Embryonic facial prominence (tissue), 1 donor: Measurements from ENCODE around the gene NEO1.

Experiments
- DNase-seq: peaks from one replicate; pipeline ENCODE4 v3.0.0-alpha.2; 2016; ENCODE audit errors: extremely low spot score

NEO1 gene, protein sequence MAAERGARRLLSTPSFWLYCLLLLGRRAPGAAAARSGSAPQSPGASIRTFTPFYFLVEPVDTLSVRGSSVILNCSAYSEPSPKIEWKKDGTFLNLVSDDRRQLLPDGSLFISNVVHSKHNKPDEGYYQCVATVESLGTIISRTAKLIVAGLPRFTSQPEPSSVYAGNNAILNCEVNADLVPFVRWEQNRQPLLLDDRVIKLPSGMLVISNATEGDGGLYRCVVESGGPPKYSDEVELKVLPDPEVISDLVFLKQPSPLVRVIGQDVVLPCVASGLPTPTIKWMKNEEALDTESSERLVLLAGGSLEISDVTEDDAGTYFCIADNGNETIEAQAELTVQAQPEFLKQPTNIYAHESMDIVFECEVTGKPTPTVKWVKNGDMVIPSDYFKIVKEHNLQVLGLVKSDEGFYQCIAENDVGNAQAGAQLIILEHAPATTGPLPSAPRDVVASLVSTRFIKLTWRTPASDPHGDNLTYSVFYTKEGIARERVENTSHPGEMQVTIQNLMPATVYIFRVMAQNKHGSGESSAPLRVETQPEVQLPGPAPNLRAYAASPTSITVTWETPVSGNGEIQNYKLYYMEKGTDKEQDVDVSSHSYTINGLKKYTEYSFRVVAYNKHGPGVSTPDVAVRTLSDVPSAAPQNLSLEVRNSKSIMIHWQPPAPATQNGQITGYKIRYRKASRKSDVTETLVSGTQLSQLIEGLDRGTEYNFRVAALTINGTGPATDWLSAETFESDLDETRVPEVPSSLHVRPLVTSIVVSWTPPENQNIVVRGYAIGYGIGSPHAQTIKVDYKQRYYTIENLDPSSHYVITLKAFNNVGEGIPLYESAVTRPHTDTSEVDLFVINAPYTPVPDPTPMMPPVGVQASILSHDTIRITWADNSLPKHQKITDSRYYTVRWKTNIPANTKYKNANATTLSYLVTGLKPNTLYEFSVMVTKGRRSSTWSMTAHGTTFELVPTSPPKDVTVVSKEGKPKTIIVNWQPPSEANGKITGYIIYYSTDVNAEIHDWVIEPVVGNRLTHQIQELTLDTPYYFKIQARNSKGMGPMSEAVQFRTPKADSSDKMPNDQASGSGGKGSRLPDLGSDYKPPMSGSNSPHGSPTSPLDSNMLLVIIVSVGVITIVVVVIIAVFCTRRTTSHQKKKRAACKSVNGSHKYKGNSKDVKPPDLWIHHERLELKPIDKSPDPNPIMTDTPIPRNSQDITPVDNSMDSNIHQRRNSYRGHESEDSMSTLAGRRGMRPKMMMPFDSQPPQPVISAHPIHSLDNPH (N-terminal part only)

DNA sequence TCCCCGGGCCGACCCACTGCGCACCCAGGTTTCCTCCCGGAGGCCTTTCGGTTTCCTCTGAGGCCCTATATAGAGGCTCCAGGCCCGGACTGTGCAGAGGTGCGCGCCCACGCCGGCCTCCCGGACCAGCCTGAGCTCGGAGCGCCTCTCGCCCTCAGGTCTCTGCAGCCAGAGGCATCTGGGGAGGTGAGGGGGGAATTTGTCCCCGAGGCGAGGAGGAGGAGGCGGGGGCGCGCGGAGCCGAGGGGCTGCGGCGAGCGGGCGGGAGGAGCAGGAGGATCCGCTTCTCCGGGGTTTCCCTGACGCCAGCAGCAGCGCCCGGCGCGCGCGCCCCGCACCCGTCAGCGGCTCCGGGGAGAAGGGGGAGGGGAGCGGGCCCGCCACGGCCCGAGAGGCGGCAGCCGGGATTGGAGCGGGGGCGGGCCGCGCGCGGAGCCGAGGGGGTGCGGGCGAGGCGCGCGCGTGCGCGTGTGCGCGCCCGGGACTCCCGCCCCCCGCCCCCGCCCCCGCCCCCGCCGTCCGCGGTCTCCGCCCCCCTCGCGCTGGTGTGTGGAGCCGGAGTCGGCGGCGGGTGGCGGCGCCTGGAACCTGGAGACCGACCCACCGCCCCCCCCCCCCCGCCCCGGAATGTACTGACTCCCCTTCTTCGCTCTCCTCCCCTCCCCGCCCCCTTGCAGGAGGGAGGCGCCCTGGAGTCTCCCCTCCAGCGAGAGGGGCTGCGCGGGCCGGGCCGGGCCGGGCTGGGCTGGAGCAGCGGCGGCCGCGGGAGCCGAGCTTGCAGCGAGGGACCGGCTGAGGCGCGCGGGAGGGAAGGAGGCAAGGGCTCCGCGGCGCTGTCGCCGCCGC is at the start of gene NEO1:
TSS of gene NEO1 (plus strand) at position 657 of the 846 bp plus-strand sequence. CDS start 213 bp downstream, outside the sequence.
- peak; percentile 85 for DNase-seq

DNA sequence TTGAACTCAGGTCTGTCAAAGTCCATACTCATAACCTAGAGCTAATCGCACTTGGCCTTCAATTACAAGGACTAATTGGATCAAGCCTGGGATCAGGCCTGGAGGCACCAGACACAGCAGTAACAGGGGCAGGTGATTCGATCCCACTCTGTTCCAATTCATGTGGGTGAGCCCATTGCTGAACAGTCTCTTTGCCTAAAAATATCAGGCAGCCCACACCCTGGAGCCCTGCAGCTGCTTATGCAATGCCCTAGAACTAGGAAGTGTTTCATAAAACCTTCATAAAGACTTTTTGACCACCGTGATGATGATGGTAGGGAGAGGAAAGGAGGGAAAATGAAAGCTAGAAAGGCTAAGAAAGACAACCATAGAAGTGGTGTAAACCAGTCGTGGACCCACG is 47.8 kb upstream of the NEO1 start:
- DNase-seq = no peak

DNA sequence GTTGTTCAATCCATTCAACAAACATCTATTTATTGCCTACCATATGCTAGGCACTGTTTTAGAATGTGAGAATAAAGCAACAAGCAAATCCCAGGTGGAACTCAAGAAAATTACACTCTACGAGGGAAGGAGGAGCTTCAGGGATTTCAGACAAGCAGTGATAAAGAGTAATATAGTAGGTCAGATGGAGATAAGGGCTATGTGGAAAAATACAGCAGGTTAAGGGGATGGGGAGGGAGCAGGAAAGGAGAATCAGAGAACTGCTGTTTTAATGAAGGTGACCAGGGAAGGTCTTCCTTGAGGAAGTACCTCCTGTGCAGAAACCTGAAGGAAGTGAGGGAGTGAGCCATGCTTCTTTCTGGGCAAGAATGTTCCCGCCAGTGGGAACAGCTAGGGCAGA is 47.2 kb upstream of the NEO1 start:
- no peak for DNase-seq

DNA sequence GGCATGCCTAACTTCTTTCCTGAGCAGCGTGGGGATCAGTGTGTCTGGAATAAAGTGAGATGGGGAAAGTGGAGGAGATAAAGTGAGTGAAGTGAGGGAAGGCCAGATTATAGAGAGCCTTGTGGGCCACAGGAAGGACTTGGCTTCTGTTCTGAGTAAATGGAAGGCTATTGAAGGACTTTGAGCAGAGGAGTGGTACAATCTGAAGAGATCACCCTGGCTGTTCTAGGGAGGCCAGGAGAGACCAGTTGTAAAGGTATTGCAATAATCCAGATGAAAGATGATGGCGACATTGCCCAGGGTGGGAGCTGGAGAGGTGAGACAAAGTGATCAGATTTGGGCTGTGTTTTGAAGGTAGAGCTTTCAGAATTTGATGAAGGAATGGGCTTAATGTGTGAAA is 46.8 kb upstream of the NEO1 start:
- DNase-seq = no peak

DNA sequence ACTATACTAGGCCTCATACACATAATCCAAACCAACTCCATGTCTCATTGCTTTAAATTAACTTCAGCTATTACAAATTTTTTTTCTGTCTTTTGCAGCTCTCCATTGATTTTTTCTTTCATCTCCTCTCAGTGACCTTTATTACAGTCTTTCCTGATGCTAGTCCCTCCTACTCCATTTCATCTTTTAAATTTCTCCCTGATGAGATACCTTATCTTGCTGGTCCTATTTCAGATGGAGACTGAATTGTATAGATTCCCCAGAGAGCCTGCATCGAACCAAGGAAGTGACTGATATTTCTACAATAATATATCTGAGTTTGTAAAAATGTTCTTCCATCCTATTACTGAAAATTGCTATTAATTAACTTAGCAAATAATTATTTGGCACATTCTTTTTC is 45.7 kb upstream of the NEO1 start:
- DNase-seq = no peak

DNA sequence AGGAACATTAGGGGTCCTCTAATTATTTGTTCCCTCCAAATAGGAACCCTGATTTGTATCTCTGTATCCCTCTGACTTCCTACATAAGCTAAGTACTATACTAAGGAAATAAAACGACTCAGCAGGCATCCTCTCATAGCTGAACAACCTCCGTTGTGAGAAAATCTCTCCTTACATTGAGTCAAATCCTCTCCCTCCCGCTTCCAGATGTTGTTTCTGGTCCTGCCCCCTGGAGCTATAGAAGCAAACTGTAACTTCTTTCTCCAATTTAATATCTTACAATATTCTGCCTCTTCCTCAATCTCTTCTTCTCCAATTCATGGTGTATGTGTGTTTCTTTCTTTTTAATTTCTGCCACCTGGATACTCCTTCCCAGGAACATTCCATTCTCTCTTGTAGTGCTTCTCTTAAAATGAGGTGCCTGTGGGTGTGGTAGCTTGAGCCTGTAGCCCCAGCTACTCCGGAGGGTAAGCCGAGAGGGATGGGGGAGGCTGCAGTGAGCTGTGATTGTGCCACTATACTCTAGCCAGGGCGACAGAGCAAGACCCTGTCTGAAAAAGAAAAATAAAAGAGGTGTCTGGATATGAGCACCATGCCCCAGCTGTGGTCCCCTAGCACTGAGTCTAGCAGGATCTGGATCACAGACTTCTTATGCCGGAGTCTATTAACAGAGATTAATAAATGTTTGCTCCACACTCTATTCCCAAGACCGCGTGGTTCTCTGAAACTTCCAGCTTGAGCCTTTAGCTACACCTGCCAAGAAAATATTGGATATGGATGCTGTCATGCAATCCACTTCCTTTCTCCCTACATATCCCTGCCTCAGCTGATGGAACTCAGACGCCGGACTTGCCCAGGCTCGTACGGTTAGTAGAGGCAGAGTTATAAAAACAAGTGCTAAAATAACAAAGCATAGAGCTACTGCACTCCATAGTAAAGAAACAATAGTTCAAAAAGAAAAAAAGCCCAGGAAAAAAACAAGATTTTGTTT is 42.9 kb upstream of the NEO1 start:
- no peak for DNase-seq

DNA sequence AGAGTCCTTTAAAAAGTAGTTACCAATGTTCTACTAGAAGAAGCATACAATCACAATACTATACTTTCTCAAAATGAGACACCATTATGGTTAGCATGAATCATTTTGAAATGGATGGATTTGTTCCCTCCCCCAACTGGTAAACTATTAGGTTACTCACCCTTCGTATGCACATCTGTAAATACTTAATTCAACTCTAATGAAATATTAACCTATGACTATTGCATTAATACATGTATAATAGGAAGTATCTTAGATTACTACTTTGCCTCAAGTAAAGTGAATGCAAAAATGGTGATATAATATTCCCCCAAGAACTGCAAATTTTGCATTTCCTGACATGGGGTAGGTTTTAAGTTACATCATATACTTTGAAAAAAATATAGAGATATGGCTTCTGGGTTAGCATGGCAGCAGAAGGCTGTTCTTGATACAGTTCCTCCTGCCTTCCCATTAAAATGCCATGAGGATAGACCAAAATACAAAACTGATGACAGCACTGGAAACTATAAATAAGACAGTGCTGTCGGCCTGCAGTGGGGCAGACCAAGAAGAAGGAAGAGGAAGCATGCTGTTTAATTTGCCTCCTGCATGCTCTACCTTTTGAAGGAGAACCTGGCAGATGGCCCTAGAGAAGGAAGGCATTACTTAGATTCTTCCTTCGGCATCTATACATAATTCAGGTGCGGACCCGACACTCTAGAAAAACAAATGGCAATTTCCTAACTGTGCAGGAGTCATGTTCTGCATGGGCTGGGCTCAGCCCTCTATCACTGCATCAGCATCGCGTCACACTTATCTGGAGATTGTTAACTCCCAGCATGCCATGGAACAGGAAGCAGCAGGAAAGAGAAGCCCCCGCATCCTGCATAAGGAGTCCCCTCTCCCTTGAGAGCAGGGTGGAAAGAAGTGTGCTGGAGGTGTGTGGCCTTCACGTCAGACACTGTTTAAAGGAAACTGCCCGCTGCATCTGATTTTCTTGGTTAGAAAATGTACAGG is 41.8 kb upstream of the NEO1 start:
- no peak for DNase-seq

DNA sequence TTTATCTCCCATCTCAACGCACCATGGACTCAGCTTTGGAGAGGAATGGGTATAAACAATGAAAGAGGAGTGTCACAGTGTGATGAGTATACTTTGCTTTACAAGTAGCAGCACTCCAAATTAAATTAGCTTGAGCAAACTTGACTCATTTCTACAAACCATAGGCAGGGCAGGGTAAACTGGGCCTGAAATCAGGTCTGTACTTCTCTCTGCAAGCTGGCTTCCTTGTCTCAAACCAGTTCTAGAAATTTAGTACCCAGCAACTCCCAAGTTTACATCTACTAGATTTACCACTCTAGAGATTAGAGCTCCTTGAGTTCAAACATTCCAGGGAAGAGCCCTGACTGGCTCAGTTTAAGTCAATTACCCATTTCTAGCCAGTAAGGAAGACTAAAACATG is 37.4 kb upstream of the NEO1 start:
- no peak for DNase-seq

DNA sequence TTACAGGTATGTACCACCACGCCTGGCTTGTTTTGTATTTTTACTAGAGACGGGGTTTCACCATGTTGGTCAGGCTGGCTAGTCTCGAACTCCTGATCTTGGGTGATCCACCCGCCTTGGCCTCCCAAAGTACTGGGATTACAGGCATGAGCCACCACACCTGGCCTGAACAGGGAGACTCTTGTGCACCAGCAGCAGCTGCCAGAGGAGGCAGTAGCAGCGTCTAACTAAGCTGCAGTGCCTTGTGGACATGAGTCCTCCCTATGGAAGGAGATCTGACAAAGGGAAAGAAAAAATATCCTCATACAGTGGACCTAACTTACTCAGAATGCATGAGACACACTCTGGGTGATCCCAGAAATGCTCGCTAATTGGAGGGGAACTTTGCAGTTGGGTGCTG is 36.8 kb upstream of the NEO1 start:
- no peak for DNase-seq

DNA sequence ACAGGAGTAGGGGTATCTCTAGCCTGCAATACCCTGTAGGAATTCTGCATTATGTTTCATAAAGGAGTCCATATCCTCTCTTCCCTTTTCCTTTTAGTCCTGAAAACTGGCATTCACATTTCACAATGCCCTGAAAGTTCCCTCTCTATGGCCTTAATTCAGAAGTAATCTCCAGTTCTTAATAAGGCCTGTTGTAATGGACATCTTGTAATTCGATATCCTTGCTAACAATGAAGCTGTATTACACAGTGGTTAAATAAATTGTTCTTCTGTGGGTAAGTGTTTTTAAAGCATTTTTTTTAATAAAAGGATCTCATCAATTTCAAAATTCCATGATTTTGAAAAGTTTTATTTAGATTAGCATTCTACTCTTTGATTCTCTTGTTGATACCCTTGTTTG is 34.3 kb upstream of the NEO1 start:
- DNase-seq = no peak

DNA sequence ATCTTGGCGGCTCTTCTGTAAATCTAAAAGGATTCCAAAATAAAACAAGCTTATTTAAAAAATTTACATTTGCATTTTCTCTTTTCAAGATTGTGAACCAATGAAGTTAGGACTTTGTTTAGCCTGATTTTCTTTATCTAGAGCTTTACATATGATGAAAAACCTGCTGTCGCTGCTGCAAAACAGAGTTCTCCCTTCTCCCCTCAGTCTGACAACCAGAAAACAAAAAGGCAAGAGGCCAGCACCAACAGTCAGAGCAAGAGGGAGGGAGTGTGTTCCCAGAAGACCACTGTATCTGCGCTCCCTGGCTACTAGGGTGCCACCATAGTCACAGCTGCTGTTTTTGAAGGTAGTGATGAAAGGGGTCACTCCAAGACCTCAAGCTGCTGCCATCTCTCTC is 33.1 kb upstream of the NEO1 start:
- no peak for DNase-seq

DNA sequence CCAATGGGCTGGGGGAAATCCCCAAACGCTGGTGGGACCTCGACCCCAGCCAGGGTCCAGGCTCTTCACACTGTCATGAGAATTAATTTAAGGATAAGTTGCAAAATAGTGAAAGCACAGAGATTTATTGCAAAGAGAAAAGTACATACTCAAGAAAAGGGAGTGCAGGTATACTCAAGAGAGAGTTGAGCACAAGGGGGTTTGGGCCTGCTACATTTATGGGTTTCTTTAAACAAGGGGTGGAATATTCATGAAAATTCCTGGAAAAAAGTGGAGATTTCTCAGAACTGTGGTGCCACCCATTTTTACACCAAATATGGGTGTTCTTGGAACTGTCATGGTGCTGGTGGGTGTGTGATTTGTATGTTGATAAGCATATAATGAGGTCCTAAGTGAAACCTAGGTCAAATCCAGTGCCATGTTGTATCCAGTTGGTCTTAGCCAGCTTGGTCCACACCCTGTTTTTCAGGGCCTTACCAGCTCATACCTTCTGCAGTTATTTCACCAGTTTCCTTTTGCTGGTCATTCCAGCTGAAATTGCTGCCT is 32.6 kb upstream of the NEO1 start:
- DNase-seq = no peak

DNA sequence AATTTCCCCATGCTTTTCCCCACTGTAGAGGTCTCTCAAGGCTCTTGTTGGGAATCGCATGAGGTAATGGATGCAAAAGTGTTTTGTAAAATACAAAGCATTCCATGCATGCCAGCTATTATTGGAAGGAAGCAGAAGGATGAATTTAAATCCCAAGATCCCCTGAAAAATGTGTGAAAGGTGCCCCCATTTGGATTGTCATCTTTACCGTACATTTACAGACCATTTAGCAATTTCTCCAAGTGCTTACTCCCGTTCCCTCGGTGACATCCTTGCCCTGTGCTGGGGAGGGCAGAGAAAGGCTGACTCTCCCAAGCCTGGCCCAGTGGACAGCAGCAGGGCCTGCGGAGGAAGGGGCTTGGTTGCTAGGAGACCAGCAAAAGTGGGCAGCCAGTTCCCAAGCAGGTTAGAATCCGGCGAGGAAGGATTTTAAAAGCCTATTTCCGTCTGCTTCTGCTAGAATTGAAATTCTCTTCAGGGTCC is 31.1 kb upstream of the NEO1 start:
- DNase-seq = no peak

DNA sequence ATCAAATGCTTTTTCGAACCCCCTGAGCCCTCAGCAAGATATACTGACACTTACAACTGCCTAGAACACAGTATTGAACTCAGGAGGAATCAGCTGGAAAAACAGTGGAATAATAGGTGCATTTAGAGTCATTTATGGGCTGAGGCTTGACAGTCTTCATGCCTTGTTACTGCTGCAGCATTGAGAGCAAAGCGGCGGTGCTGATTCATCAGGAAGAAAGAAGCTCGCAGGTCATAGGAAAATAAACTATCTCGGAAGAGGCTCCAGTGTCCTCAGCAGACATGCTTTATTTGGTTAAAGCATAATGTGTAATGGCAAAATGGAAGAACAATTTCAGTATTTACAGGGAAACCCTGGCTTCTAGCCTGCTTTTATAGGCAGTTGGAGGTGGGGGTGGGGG is 30.1 kb upstream of the NEO1 start:
- no peak for DNase-seq

DNA sequence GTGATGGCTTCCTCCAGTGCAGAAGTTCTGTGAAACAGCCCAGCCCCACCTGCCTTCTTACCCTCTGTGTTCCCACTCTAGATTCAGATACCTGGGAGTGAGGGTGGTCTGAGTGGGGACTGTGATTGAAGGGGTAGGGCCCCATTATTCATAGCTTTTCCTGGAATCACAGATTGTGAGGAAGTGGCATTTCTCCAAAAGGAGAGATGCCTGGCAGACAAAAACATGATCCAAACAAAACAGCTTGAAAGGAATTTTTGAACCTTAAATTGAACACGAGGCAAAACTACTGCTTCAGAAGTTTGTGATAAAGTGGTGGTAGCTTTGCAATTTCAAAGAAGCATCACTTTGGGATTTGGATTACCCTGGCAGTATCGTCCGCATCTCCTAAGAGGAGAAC is 29.2 kb upstream of the NEO1 start:
- DNase-seq = no peak

DNA sequence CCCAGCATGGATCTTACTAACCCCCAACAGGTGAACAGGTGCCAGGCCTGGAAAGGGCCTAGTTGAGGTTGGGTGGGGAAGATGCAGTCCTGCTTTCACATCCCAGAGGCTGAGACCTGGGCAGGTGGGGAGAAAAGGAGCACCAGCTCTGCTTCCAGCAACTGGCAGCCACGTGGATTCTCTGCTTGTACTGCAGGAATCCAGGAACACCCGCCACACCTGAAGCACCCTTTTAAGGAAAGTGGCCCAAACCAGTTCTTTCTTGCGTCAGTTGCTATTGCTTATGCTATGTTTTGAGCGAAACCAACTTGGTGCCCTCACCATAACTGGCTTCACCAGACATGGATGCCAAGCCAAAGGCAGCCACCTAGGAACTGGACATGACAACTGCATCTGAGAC is 28.1 kb upstream of the NEO1 start:
- DNase-seq = no peak

DNA sequence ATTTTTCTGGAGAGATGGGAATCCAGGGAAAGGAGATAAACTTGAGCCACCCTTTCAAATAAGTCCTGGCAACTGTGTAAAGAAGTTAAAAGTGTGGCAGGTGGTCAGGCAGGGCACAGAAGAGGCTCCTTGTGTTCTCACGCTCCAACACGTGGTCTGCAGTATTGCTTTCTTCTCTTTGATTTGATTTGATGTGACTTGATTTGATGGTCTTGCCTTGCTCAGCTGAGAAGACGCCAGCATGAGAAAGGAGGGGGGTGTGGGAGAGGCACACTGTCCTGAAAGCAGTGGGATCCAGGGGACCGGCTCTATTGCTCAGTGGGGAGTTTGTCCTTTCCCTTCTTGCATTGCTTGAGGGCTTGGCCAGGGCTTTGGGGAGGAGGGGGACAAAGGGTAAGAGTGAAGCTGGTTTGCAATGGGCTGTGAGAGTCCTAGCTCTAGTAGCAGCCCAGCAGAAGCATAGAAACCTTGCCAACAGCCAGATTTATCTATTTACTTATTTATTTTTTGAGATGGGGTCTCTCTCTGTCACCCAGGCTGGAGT is 25.7 kb upstream of the NEO1 start:
- no peak for DNase-seq

DNA sequence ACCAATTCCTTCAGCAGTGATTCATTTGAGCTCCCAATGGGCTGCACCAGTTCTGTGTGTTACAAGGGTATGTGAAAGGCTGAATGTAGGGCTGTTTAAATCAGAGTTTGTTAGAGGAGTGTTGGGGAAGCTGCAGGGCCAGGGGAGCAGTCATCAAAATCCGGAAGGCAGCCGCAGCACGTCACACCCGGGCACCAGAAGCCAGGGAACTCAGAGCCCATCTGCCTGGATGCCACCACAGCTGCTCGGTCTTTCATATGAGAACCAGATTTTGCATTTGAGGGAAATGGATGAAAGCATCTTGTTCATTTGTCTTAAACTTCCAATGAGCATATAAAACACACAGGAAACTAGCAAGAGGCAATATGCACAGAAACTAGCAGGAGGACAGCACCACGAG is 24.2 kb upstream of the NEO1 start:
- no peak for DNase-seq
